Myocyte (in vitro differentiated cells): ENCODE results near the gene ARPC1B. TPM values are rescaled to one million over a fixed set of nuclear protein-coding genes. Genes with fewer than 3 reads are reported as not detected.
"Not testable (repeated sequence)": the region's sequence is repeated elsewhere in the genome, so short reads cannot be mapped to it uniquely, and the experiment has no call there.

Experiments used
- DNase-seq: peaks from one replicate; pipeline ENCODE4 v3.0.0-alpha.2; 2012; ENCODE audit warnings: low read depth
- total RNA-seq: library from RNA; depleted of rRNA; stranded (reverse); fragments of >200 nt; gene quantifications from 2 replicates; pipeline ENCODE4 v1.2.3, GENCODE V29; 2014

Gene ARPC1B
- total RNA-seq, 1 donor from 2014 or later = 89.6 TPM

GRCh38 chr7:99408379-99409191 lies 34.1 kb downstream of the ARPC1B start, which contains the start of the genes BUD31 and PDAP1:
BUD31 (plus strand) TSS chr7:99408969; CDS start chr7:99411093, 2,124 bp downstream.
PDAP1 (minus strand) TSS chr7:99408597; CDS start chr7:99408548, 49 bp downstream.
- peak; percentile 96 for DNase-seq

DNA sequence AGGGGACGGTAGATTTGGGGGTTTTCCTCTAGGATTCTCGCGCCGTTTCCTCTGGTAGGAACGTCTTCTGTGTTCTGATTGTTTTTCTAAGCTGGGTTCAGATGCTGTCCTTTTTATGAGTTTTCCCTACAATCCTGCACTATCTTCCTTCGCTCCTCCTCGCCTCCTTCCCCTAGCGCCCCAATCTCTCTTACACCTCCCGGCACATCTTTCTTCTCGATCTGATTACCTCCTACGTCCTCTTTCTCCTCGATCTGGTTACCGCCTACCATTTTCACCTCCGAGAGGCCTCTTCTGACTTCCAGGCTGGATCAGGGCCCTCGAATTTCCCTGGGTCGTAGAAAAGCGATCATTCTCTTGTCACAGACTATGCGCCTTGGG lies 34.7 kb downstream of the ARPC1B start:
- no peak for DNase-seq

- DNase-seq = no peak
Observed at GRCh38 chr7:99409806-99410205, 35.3 kb downstream of the ARPC1B start.

DNA sequence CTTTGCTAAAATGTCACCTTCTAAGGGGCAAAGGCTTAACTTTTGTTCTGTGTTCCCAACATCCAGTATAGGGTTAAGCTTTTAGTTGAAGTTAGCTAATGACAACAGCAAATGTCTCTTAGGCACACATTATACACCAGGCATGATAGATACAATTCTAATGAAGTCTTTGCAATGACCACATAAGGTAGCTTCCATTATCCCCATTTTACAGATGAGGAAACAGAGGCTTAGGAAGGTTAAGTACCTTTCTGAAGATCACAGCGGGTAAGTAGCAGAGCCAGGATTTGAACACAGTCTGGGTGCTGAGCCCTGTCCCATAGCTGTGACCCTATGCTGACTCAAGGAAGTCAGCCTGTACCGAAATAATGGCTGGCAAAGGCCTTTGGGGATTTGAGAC lies 36.1 kb downstream of the ARPC1B start:
- no peak for DNase-seq

DNA sequence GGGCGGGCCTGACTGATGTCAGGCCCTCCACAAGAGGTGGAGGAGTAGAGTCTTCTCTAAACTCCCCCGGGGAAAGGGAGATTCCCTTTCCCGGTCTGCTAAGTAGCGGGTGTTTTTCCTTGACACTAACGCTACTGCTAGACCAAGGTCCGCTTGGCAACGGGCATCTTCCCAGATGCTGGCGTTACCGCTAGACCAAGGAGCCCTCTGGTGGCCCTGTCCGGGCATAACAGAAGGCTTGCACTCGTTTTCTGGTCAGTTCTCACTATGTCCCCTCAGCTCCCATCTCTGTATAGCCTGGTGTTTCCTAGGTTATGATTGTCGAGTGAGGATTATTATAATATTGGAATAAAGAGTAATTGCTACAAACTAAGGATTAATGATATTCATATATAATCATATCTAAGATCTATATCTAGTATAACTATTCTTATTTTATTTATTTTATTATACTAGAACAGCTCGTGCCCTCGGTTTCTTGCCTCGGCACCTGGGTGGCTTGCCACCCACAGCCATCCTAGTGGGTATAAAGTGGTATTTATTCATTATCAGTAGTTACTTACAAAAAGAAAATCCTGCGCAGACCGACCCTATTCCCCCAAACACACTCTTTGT lies 41.1 kb downstream of the ARPC1B start:
- DNase-seq = peak; percentile 69

- no peak for DNase-seq
Observed at GRCh38 chr7:99418260-99418659, 43.7 kb downstream of the ARPC1B start.

DNA sequence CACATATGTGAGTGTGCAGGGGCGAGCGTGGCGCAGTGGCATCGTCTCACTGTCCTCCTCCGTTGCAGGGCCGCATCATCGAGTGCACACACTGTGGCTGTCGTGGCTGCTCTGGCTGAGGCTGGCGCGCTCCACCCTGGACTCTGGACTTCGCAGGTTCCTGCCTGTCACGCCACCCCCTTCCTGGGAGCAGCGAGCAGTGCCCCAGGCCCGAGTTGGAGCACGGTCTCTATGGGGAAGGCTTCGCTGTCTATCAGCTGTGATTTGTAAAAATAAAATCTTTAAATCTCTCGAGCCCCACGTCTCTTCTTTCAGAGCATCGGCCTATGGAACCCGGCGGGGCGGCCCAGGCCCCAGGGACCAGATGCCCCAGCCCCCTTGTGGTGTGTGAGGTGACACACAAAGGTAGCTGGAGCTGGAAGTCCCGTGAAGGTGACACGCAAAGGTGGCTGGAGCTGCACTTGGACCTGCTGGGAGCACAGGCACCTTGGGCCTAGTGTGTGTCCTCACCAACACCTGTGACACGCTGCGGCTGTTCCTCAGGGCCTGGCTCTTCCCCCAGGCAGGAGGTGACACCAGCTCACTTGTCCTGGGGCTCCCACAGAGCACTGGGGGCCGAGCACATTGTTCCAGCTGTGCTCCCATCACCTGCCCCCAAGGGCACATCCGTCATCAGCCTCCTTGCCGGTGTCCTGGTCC lies 44.9 kb downstream of the ARPC1B start:
- no peak for DNase-seq

GRCh38 chr7:99420213-99420612 lies 45.7 kb downstream of the ARPC1B start:
- DNase-seq = no peak

DNA sequence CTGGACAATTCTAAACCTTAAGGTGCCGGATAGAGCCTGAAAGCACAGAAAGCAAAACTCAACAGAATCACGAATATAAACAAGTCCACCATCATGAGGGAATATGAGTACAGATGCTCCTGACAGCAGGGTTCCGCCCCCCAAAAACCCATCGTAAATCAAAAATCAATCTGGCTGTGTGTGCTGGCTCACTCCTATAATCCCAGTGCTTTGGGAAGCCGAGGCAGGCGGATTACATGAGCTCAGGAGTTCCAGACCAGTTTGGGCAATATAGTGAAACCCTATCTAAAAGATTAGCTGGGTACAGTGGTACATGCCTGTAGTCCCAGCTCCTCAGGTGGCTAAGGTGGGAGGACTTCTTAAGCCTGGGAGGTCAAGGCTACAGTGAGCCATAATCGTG lies 46.5 kb downstream of the ARPC1B start:
- DNase-seq = no peak

DNA sequence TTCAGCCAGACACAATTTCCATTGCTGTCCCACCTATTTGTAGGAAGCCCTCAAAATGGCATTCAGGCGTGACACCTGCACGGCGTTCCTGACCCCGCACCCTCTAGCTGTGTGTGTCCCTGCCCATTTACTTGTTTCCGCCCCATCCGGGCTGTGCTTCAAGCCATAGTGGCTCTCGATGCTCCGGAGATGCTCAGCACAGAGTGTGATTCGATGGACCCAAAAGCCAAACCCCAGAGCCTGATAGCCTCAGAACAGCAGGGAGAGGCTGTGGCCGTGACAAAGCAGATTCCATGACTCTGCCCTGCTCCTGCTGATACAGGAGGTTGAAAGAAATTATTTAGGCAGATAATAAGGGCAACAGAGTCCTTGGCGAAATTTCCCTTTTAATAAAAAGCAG lies 47.7 kb downstream of the ARPC1B start:
- no peak for DNase-seq

GRCh38 chr7:99422625-99423024 lies 48.1 kb downstream of the ARPC1B start:
- DNase-seq = no peak

- DNase-seq = no peak
Observed at GRCh38 chr7:99424932-99425730, 50.6 kb downstream of the ARPC1B start.

- DNase-seq = no peak
Observed at GRCh38 chr7:99428972-99429566, 54.5 kb downstream of the ARPC1B start.

- no peak for DNase-seq
Observed at GRCh38 chr7:99429756-99430155, 55.2 kb downstream of the ARPC1B start.

GRCh38 chr7:99431756-99432540 lies 57.4 kb downstream of the ARPC1B start:
- DNase-seq = not testable (repeated sequence)

GRCh38 chr7:99433158-99433557 lies 58.6 kb downstream of the ARPC1B start:
- DNase-seq = no peak

DNA sequence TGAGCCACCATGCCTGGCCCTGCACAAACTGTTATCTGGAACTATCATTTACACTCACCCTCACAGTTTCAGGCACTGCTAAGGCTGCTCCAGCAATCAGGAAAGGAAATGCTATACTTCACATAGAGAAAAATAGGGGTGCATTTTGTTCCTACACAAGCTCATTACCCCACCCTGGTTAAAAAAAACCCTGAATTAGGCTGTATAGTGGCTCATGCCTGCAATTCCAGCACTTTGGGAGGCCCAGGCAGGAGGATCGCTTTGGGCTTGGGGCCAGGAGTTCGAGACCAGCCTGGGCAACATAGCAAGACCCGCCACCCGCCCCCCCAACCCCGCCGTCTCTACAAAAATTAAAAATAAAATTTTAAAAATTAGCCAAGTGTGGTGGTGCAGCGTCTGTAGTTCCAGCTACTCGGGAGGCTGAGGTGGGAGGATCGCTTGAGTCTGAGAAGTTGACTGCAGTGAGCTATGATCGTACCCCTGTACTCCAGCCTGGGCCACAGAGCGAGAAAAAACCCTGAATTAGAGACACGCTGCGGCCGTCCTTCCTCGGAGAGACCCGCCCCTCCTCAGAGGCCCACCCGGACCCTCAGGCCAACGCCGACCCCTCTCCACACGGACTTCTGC lies 63.5 kb downstream of the ARPC1B start:
- no peak for DNase-seq

DNA sequence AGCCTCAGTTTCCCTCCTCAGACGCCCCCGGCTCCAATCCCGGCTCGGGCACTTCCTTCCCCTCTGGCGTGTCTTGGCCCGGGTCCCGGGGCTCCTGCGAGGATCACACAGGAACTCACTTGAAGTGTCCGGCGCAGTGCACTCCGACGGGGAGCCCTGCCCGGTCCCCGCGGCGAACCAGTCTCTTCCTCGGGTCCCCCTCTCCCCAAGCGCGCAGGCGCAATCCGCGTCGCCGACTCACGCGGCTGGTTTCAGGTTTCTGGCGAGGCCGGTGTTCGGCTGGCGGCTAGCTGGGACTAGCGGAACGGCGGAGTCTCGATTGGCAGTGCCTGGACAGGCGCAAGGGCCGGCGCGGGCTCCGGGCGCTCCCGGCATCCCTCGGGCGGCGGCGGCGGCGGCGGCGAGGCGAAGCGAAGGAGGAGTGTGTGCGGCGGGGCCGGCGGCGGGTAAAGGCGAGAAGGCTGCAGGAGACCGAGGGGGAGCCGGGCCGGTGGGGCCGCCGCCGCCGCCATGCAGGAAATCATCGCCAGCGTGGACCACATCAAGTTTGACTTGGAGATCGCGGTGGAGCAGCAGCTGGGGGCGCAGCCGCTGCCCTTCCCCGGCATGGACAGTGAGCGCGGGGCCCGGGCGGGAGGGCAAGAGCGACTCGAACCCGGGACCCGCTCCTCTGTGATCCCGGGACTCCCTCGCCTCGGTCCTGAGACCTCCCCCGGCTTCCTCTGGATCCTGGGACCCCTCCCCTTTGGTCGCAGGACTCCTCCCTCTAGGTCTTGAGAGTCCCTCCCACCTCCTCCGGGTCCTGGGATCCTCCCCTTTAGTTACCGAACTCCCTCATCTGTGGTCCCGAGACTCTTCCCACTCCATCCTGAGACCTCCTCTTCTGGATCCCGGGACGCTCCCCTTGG lies 64.3 kb downstream of the ARPC1B start, which contains the start of the genes CPSF4 and PTCD1:
Gene CPSF4, plus strand, starts transcription at position 371 of the 908 bp plus-strand sequence. Its CDS starts 140 bp downstream, at position 511.
Gene PTCD1, minus strand, starts transcription at position 226 of the 908 bp plus-strand sequence. CDS start 3,556 bp downstream, outside the sequence.
- DNase-seq = peak; percentile 99
